ENCODE data around the gene CKS2.

- TF ChIP-seq CTCF (IDR thresholded peaks at IDR 0.05; ENCODE audit: low read depth, low read length, poor library complexity, severe bottlenecking) (no peak), EZH2phosphoT487 (IDR thresholded peaks at IDR 0.05; ENCODE audit: borderline replicate concordance, low read length) (no peak)
These were observed 18.0 kb upstream of the CKS2 start for GRCh38 chr9:89293014-89293413.
